ENCODE results near the gene SLC25A47.

SLC25A47 gene

DNA sequence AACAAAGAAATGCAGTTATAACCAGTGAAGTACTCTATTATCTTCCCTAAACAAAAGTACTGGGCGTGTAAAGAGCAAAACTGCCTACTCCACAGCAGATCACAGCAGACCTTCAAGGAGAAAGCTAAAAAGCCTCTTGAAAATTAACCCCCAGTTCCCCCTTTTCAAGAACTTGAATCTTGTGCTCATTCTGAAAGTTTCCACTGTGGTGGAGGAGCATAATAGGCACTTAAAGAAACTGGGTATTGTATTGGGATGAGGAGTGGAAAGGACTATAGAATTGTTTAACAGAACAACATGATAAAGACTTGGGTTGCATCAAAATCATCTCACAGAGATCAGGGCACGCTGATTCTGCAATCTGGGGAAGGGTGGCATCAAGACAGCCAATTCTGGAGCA, 51.1 kb downstream of the SLC25A47 start:
- DNase-seq = no peak
- H4K8ac ChIP-seq (ENCODE audit: low read depth, low read length) = no peak overlapping the region
- H3K4ac ChIP-seq (ENCODE audit: low read depth, low read length) = peak overlapping the region; percentile 56
- no peak overlapping the region for H3K23ac ChIP-seq (ENCODE audit: low read length)
- peak overlapping the region; percentile 82 for H3K9ac ChIP-seq (ENCODE audit: low read length)
- no peak overlapping the region for H4K5ac ChIP-seq (ENCODE audit: low read length)
- H3K79me1 ChIP-seq (ENCODE audit: low read length) = peaks cover 13% of the 10 kb centered on the region
- H3K4me1 ChIP-seq (ENCODE audit: control insufficient read depth, low read depth, low read length) = peaks cover 15% of the 10 kb centered on the region
- H3K27ac ChIP-seq (ENCODE audit: low read depth, low read length) = peak overlapping the region; percentile 25
- peak overlapping the region; percentile 94 for H3K18ac ChIP-seq (ENCODE audit: low read length)
- no peak overlapping the region for H2BK5ac ChIP-seq (ENCODE audit: low read length)
- no peaks in the 10 kb centered on the region for H3K36me3 ChIP-seq (ENCODE audit: control insufficient read depth, insufficient read depth, low read length)
- H3K27me3 ChIP-seq (ENCODE audit: insufficient read depth, low read length, poor library complexity) = no peaks in the 10 kb centered on the region
- peak overlapping the region; percentile 9 for H3K4me3 ChIP-seq (ENCODE audit: low read length)
- H2AK5ac ChIP-seq (ENCODE audit: low read length) = peak overlapping the region; percentile 41
- peak overlapping the region; percentile 51 for H2BK120ac ChIP-seq (ENCODE audit: low read depth, low read length)
- WGBS (ENCODE audit: extremely low coverage, insufficient coverage, low lambda C conversion rate) = no CpG with 5 or more reads among the region's 2 CpGs
- H3K56ac ChIP-seq (ENCODE audit: low read length) = peak overlapping the region; percentile 81
- peak overlapping the region; percentile 25 for H2BK15ac ChIP-seq (replicated peaks; ENCODE audit: low read depth)
- H3K4me2 ChIP-seq (ENCODE audit: low read length) = peak overlapping the region; percentile 33
- H3K79me2 ChIP-seq (ENCODE audit: control insufficient read depth, insufficient read depth, low read length) = peaks cover 18% of the 10 kb centered on the region

DNA sequence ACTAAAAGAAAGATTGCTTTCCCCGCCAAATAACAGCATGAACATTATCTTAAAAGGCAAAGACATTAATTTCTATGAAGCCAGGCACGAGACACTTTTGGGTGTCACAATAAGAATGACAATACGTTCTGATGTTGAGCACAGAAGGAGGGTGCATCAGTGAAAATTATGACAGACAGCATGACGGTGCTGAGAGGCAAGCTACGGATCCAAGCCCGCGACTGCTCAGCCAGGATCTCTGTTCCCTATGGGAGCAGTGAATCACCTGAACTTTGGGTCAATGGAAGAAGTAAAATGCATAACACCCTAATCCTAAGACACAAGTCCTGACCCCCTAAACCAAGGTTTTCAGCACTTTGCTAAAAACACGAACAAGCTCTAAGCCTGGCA, 51.7 kb downstream of the SLC25A47 start:
- H3K27ac ChIP-seq (ENCODE audit: low read depth, low read length) = peak overlapping the region; percentile 25
- H3K4me2 ChIP-seq (ENCODE audit: low read length) = peak overlapping the region; percentile 17

GRCh38 chr14:100375266-100375962, 52.3 kb downstream of the SLC25A47 start:
- H3K4me2 ChIP-seq (ENCODE audit: low read length) = peak overlapping the region; percentile 73
- H3K27me3 ChIP-seq (ENCODE audit: insufficient read depth, low read length, poor library complexity) = no peaks in the 10 kb centered on the region
- H3K18ac ChIP-seq (ENCODE audit: low read length) = peak overlapping the region; percentile 94
- H3K4me1 ChIP-seq (ENCODE audit: control insufficient read depth, low read depth, low read length) = peaks cover 10% of the 10 kb centered on the region
- H2BK5ac ChIP-seq (ENCODE audit: low read length) = peak overlapping the region; percentile 26
- no peak overlapping the region for H4K5ac ChIP-seq (ENCODE audit: low read length)
- H3K79me1 ChIP-seq (ENCODE audit: low read length) = peaks cover 7% of the 10 kb centered on the region
- WGBS (ENCODE audit: extremely low coverage, insufficient coverage, low lambda C conversion rate) = no CpG with 5 or more reads among the region's 17 CpGs
- H3K9ac ChIP-seq (ENCODE audit: low read length) = peak overlapping the region; percentile 82
- peak; percentile 95 for DNase-seq
- H2BK120ac ChIP-seq (ENCODE audit: low read depth, low read length) = peak overlapping the region; percentile 86
- H2AK5ac ChIP-seq (ENCODE audit: low read length) = no peak overlapping the region
- peak overlapping the region; percentile 90 for H3K27ac ChIP-seq (ENCODE audit: low read depth, low read length)
- H4K8ac ChIP-seq (ENCODE audit: low read depth, low read length) = no peak overlapping the region
- H3K56ac ChIP-seq (ENCODE audit: low read length) = peak overlapping the region; percentile 81
- peak overlapping the region; percentile 87 for H2BK15ac ChIP-seq (replicated peaks; ENCODE audit: low read depth)
- H3K36me3 ChIP-seq (ENCODE audit: control insufficient read depth, insufficient read depth, low read length) = no peaks in the 10 kb centered on the region
- peaks cover 12% of the 10 kb centered on the region for H3K79me2 ChIP-seq (ENCODE audit: control insufficient read depth, insufficient read depth, low read length)
- peak overlapping the region; percentile 67 for H3K4me3 ChIP-seq (ENCODE audit: low read length)
- H3K23ac ChIP-seq (ENCODE audit: low read length) = no peak overlapping the region
- peak overlapping the region; percentile 92 for H3K4ac ChIP-seq (ENCODE audit: low read depth, low read length)

More for the DNA sequence above, 51.7 kb downstream of the SLC25A47 start:
- Histone ChIP-seq H3K27me3 (ENCODE audit: insufficient read depth, low read length, poor library complexity) (no peaks in the 10 kb centered on the region), H3K18ac (ENCODE audit: low read length) (peak overlapping the region; percentile 15), H4K5ac (ENCODE audit: low read length) (no peak overlapping the region), H2AK5ac (ENCODE audit: low read length) (no peak overlapping the region), H3K79me1 (ENCODE audit: low read length) (peaks cover 12% of the 10 kb centered on the region), H2BK120ac (ENCODE audit: low read depth, low read length) (no peak overlapping the region), H3K4me3 (ENCODE audit: low read length) (peak overlapping the region; percentile 2), H3K36me3 (ENCODE audit: control insufficient read depth, insufficient read depth, low read length) (no peaks in the 10 kb centered on the region), H2BK15ac (replicated peaks; ENCODE audit: low read depth) (no peak overlapping the region), H3K56ac (ENCODE audit: low read length) (peak overlapping the region; percentile 81), H4K8ac (ENCODE audit: low read depth, low read length) (no peak overlapping the region), H3K23ac (ENCODE audit: low read length) (no peak overlapping the region), H3K4ac (ENCODE audit: low read depth, low read length) (no peak overlapping the region), H3K9ac (ENCODE audit: low read length) (peak overlapping the region; percentile 82), H2BK5ac (ENCODE audit: low read length) (peak overlapping the region; percentile 3), H3K79me2 (ENCODE audit: control insufficient read depth, insufficient read depth, low read length) (peaks cover 18% of the 10 kb centered on the region), H3K4me1 (ENCODE audit: control insufficient read depth, low read depth, low read length) (peaks cover 15% of the 10 kb centered on the region)
- peak; percentile 17 for DNase-seq
- no CpG with 5 or more reads among the region's 8 CpGs for WGBS (ENCODE audit: extremely low coverage, insufficient coverage, low lambda C conversion rate)

DNA sequence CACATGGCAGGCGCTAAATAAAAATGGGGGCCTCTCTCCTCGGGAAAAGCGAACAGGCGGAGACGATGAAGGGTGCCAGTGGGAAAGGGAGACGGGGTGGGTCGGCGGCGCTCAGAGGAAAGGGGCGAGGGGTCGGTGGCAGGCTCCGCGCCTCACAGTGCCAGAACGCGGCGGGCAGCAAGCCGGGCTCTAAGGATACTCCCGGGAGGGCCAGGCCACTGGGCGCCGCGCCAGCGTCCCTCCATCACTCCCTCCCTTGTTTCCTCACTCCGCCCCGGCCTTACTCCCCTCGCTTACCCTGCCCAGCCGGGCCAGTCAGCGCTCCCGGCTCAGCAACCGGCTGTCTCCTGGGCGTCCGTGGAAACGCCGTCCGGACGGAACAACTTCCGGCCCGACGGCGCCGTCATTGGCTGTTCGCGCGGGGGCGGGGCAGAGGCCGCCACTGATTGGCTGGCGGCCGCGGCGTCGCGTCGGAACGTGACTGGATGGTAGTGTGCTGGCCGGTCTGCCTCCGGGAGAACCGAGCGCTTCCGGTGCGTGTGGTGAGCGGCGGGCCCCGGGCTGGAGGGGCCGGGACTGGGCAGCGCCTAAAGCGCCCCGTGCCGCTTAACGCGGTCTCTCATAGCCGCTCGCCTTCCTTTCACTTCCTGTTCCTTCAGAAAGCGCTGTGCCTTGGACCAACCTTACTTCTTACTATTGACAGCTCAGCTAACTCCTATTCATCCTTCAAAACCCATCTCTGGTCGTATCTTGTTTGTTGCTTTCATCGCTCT, 53.0 kb downstream of the SLC25A47 start, which contains the start of gene WDR25:
Gene WDR25 (plus strand): TSS at position 523 of the 773 bp plus-strand sequence.
- H3K4me2 ChIP-seq (ENCODE audit: low read length) = peak within 1 kb of the TSS; percentile 79
- no peaks in the 10 kb centered on the region for H3K36me3 ChIP-seq (ENCODE audit: control insufficient read depth, insufficient read depth, low read length)
- peak within 1 kb of the TSS; percentile 92 for H3K4ac ChIP-seq (ENCODE audit: low read depth, low read length)
- H3K79me2 ChIP-seq (ENCODE audit: control insufficient read depth, insufficient read depth, low read length) = peaks cover 11% of the 10 kb centered on the region
- DNase-seq = peak; percentile 98
- no peak within 1 kb of the TSS for H4K5ac ChIP-seq (ENCODE audit: low read length)
- peaks cover 7% of the 10 kb centered on the region for H3K79me1 ChIP-seq (ENCODE audit: low read length)
- peaks cover 10% of the 10 kb centered on the region for H3K4me1 ChIP-seq (ENCODE audit: control insufficient read depth, low read depth, low read length)
- peak within 1 kb of the TSS; percentile 87 for H2BK15ac ChIP-seq (replicated peaks; ENCODE audit: low read depth)
- H3K4me3 ChIP-seq (ENCODE audit: low read length) = peak within 1 kb of the TSS; percentile 67
- H3K56ac ChIP-seq (ENCODE audit: low read length) = peak within 1 kb of the TSS; percentile 83
- peak within 1 kb of the TSS; percentile 90 for H3K27ac ChIP-seq (ENCODE audit: low read depth, low read length)
- H2AK5ac ChIP-seq (ENCODE audit: low read length) = no peak within 1 kb of the TSS
- H3K9ac ChIP-seq (ENCODE audit: low read length) = peak within 1 kb of the TSS; percentile 82
- no peaks in the 10 kb centered on the region for H3K27me3 ChIP-seq (ENCODE audit: insufficient read depth, low read length, poor library complexity)
- H3K23ac ChIP-seq (ENCODE audit: low read length) = no peak within 1 kb of the TSS
- H2BK5ac ChIP-seq (ENCODE audit: low read length) = peak within 1 kb of the TSS; percentile 26
- H3K18ac ChIP-seq (ENCODE audit: low read length) = peak within 1 kb of the TSS; percentile 94
- WGBS (ENCODE audit: extremely low coverage, insufficient coverage, low lambda C conversion rate) = no CpG with 5 or more reads among the region's 74 CpGs
- H4K8ac ChIP-seq (ENCODE audit: low read depth, low read length) = no peak within 1 kb of the TSS
- H2BK120ac ChIP-seq (ENCODE audit: low read depth, low read length) = peak within 1 kb of the TSS; percentile 86

DNA sequence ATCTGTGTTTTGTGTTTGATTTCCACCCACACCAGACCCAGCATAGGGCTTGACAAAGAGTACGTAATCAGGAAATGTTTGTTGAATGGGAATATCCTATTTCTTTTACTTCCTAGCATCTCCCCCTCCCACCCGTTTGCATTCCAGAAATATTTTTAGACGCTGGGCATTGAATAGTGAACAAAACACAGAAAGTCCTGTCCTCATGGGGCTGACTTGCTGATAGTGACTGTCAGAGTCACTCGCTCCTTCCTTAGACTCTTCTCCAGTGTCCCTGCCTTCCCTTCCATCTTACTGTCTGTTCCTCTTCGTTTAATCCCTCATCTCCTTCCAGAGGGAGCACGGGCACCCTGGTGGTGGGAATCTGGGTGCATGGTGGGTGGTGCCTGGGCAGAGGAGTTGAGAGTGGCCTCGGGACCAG, 53.6 kb downstream of the SLC25A47 start:
- Histone ChIP-seq H2AK5ac (ENCODE audit: low read length) (no peak overlapping the region), H3K27me3 (ENCODE audit: insufficient read depth, low read length, poor library complexity) (no peaks in the 10 kb centered on the region), H3K36me3 (ENCODE audit: control insufficient read depth, insufficient read depth, low read length) (no peaks in the 10 kb centered on the region), H3K79me1 (ENCODE audit: low read length) (peaks cover 7% of the 10 kb centered on the region), H3K4me1 (ENCODE audit: control insufficient read depth, low read depth, low read length) (peaks cover 10% of the 10 kb centered on the region), H2BK15ac (replicated peaks; ENCODE audit: low read depth) (no peak overlapping the region), H3K18ac (ENCODE audit: low read length) (no peak overlapping the region), H3K23ac (ENCODE audit: low read length) (no peak overlapping the region), H3K27ac (ENCODE audit: low read depth, low read length) (peak overlapping the region; percentile 52), H3K4ac (ENCODE audit: low read depth, low read length) (no peak overlapping the region), H2BK5ac (ENCODE audit: low read length) (no peak overlapping the region), H4K8ac (ENCODE audit: low read depth, low read length) (no peak overlapping the region), H3K4me2 (ENCODE audit: low read length) (peak overlapping the region; percentile 79), H4K5ac (ENCODE audit: low read length) (no peak overlapping the region), H3K56ac (ENCODE audit: low read length) (peak overlapping the region; percentile 83), H3K79me2 (ENCODE audit: control insufficient read depth, insufficient read depth, low read length) (peaks cover 11% of the 10 kb centered on the region), H3K9ac (ENCODE audit: low read length) (peak overlapping the region; percentile 62), H2BK120ac (ENCODE audit: low read depth, low read length) (no peak overlapping the region), H3K4me3 (ENCODE audit: low read length) (peak overlapping the region; percentile 37)
- DNase-seq = peak; percentile 67
- WGBS (ENCODE audit: extremely low coverage, insufficient coverage, low lambda C conversion rate) = no CpG with 5 or more reads among the region's 7 CpGs

Measured in mesendoderm (in vitro differentiated cells).